ENCODE data around the gene SYTL3.
"Not testable (repeated sequence)": the region's sequence is repeated elsewhere in the genome, so short reads cannot be mapped to it uniquely, and the experiment has no call there.

SYTL3 gene

GRCh38 chr6:158621694-158622544 is 27.9 kb upstream of the SYTL3 start:
- no peak for DNase-seq (ENCODE audit: low read depth in 2 of 3, low spot score in 1 of 3)

- no peak for DNase-seq (ENCODE audit: low read depth in 2 of 3, low spot score in 1 of 3)
These were observed 27.2 kb upstream of the SYTL3 start for GRCh38 chr6:158622545-158623190.

DNA sequence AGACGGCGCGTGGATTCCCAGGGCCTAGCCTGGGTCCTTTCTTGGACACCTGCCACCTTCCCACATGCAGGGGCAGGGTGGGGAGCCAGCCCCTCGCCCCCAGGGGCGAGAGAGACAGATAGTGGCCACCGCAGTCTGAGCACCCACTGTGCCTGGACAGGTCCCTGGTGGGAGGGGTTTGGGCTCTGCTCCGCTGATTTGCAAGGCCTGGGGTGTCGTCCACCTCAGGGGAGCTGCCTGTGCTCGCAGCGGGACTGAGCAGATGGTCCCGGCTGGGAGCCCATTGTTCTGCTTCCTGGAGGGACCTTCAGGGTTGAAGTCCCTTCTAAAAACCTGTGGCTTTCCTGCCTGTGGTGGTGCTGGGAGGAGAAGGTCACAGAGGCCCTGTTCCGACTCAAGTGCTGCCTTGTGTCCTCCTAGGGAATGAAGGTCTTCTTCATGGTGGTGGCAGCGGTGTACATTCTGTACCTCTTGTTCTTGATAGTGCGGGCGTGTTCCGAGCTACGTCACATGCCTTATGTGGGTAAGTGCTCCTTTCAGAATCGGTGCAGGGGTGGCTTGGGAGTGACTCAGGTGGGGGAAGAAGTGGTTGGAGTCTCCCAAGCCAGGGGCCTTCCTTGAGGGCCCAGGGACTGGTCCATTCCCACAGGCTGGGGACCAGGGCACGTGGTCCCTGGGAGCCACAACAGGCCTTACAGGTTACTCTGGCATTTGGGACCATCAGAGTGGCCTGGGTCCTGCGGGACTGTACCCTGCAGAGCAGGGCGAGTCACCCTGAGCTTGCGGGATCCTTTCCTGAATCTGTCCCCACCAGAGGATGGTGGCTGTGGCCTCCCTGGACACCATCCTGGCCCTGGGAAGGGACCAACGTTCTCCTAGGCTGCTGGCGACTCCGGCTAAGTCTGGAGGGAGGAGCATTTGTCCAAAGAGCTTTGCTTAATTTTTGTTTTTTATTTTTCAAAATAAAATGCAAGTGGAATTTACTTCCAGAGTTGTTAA is 24.9 kb upstream of the SYTL3 start:
- DNase-seq (ENCODE audit: low read depth in 2 of 3, low spot score in 1 of 3), result no peak

DNA sequence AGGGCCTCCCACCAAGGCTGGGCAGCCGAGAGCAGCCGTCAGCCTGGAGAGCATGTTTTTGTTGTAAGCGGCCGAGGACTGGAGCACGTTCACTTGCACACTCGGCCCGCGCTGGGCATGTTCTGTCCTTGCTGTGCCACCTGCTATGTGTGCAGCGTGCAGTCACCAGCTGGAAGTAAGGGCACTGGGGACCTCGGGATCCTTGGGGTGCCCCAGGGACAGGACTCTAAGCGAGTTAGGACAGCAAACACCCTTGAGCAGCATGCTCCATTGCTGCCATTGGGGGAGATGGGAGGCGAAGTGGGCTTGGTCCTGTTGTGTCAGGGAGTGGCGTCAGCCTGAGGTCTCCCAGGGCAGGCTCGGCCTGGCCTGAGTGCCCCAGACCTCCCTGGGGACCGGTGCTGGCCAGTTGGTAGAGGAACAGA is 24.0 kb upstream of the SYTL3 start:
- DNase-seq (ENCODE audit: low read depth in 2 of 3, low spot score in 1 of 3), result no peak

- no peak for DNase-seq (ENCODE audit: low read depth in 2 of 3, low spot score in 1 of 3)
These were observed 23.3 kb upstream of the SYTL3 start for GRCh38 chr6:158626360-158627167.

DNA sequence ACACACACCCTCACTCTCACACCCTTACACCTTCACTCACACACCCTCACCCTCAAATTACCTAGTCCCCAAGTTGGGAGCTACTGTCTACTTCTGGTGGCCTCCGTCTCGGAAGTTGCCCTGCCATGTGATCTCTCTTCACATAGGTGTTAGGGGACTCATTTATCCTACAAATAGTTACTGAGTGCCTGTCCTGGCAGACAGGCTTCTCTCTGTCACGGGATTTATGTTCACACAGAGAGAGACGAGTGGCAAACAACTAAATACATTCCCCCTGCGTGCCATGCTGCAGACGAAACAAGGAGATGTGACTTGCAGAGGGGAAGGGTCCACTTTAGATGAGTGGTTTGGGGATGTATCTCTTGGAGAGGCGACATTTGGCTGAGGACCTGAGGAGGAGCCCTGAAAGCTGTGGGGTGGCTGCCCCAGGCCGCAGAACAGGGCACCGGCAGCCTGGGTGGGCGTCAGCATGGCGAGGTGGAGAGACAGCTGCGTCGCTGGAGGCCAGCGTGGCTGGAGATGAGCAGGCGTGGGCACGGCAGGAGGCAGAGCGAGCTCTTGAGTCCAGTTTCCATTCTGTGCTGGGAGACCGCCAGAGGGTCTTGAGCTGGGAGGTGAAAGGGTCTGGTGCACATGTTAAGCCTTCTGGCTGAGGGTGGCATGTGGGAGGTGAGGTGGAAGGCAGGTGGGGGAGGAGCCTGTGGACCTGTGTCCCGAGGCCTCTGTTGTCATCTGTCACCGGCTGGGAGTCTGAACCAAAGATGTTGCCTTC is 22.5 kb upstream of the SYTL3 start:
- DNase-seq (ENCODE audit: low read depth in 2 of 3, low spot score in 1 of 3), result no peak

- no peak for DNase-seq (ENCODE audit: low read depth in 2 of 3, low spot score in 1 of 3)
These were observed 22.0 kb upstream of the SYTL3 start for GRCh38 chr6:158627940-158628211.

GRCh38 chr6:158628542-158628941 is 21.3 kb upstream of the SYTL3 start:
- DNase-seq (ENCODE audit: low read depth in 2 of 3, low spot score in 1 of 3), result no peak

DNA sequence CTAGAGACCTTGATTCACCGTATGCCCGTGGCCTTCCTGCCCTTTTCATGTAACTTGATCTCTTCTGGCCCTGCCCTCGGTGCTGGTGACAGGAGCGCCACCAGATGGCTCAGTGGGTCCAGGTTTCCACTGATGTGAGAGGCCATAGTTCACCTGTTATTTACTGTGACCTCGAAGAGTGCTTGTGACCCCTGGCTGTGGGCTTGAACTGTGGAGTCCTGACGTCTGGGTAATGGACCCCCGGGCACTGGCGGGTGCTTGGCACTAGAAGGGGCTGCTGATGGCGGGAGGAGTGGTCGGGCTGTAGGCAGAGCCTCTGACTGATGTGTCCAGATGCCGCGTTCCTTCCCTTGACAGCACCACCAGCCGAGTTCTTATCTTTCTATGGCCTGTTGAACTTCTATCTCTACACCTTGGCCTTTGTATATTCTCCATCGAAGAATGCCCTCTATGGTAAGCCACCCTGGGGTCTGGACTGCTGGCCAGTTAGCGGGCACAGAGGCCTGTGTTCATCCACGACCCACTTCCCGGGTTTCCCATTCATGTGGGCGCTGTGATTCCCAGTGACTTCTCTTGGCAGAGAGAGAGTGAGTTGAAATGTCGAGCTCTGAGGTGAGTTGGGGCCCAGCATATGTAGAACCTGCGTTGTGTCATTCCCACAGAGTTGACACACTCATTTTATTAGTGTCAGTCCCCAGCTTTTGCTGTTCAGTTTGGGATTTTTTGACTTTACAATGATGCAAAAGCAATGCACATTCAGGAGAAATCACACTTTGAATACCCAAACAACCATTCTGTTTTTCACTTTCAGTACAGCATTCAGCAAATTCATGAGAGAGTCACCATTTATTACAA is 20.3 kb upstream of the SYTL3 start:
- no peak for DNase-seq (ENCODE audit: low read depth in 2 of 3, low spot score in 1 of 3)

- no peak for DNase-seq (ENCODE audit: low read depth in 2 of 3, low spot score in 1 of 3)
These were observed 18.8 kb upstream of the SYTL3 start for GRCh38 chr6:158630938-158631616.

- DNase-seq (ENCODE audit: low read depth in 2 of 3, low spot score in 1 of 3), result no peak
These were observed 17.9 kb upstream of the SYTL3 start for GRCh38 chr6:158631678-158632537.

- DNase-seq (ENCODE audit: low read depth in 2 of 3, low spot score in 1 of 3), result not testable (repeated sequence)
These were observed 17.2 kb upstream of the SYTL3 start for GRCh38 chr6:158632538-158633119.

DNA sequence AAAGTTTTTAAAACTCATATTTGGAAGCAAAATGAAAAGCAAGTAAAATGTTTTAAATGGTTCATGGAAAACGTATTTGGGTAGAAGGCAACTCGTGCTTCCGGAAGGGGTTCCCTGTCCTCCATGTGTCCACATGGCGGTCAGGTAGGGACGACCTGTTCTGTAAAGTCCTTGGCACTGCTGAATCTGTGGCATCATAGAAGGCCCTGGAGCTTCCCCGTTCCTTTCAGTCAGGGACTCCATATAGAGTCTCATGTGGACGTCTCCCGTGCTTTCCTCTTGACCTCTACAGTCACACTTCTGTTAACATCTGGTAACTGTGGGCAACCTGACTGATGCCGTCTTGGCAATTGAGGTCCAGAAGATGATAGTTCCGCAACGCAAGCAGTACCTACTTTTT is 16.7 kb upstream of the SYTL3 start:
- no peak for DNase-seq (ENCODE audit: low read depth in 2 of 3, low spot score in 1 of 3)

DNA sequence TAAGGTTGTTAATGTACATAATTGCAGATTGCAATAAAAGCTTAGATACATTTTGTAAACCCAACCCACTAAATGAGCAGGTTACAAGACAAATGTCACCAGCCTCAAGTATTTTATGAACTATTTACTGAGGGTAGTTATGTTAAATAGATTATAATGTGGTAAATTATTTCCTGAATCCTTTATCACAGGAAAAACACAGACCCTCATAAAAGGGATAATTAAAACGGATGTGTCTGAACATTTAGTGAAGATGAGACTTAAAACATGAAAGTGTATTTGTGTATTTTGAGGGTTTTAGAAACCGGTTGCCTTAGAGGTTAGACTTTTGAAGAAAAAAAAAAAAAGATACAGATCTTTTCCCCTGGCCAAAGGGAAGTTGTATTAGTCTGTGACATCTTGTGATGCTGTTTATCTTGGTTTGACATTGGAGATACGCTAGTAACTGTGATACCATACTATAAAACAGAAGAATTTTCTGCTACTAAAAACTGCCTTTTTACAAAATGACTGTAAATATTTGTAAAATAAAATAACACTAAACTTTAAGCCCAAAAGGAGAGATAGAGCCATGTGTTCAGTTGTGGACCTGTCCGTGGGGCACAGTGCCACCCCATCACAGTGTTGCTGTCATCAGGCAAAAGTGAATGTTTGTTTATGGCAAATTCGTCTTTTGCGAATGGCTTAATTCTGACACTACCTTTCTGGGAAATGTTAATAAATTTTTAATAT is 15.0 kb upstream of the SYTL3 start:
- DNase-seq (ENCODE audit: low read depth in 2 of 3, low spot score in 1 of 3), result no peak

DNA sequence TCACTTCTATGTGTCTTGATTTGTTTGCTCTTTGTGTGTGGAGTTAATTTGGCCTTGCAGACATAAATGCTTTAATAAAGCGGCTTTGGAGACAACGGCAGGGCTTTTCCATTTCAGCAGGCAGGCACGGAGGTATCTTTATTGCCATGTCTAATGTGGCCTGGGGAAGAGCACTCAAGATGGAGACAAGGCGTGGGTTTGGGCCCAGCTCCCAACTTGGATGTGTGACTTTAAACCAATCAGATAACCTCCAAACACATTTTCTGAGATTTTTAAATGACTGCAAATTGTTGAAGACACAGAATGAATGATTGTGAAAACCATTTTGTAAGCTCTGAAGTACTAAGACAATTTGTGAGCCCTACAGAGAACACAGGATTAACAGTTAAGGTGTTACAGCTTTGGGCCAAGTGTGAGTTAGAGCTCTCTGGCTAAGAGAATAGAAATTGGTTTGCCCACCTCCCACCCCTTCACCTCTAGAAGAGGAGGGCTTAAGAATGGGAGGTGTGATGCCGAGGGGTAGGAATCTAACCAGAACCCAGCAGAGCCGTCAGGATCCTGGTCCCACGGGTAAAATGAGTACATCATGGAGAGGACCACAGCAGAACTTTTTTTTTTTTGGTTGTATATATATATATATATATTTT is 14.3 kb upstream of the SYTL3 start:
- DNase-seq (ENCODE audit: low read depth in 2 of 3, low spot score in 1 of 3), result no peak

- DNase-seq (ENCODE audit: low read depth in 2 of 3, low spot score in 1 of 3), result no peak
These were observed 13.1 kb upstream of the SYTL3 start for GRCh38 chr6:158636778-158637177.

All from stimulated activated CD4-positive, alpha-beta T cell treated with anti-CD3 and anti-CD28 coated beads, Interleukin-12 subunit alpha, Interleukin-12 subunit beta, amount 100 ng/mL, for 48 hours (primary cell).